Tibial nerve (tissue), 4 donors: ENCODE data around the gene PLEKHG1. TPM values are rescaled to one million over a fixed set of nuclear protein-coding genes. Genes with fewer than 3 reads are reported as not detected.

Experiments
- DNase-seq, 2 donors: peaks; one replicate each; pipeline ENCODE4 v3.0.0-alpha.2; 2019; ENCODE audit warnings: low spot score in 2 of 2
- H3K27ac ChIP-seq, 4 donors: fragments of 200-600 bp; sonication (generic) in 3 of 4; one replicate each; pipeline ENCODE4 v1.5.1; 2017 to 2019; ENCODE audit warnings: mild to moderate bottlenecking in 1 of 4
- H3K27me3 ChIP-seq, 2 donors: fragments of 200-600 bp; sonication (generic) in 1 of 2; one replicate each; pipeline versions ENCODE4 v1.5.1 to v1.6.0; 2017 to 2019
- H3K36me3 ChIP-seq, 3 donors: fragments of 200-600 bp; sonication (generic); one replicate each; pipeline ENCODE4 v1.5.1; 2018 to 2019
- H3K4me1 ChIP-seq, 4 donors: fragments of 200-600 bp; sonication (generic) in 3 of 4; one replicate each; pipeline ENCODE4 v1.5.1; 2017 to 2019
- H3K4me3 ChIP-seq, 4 donors: fragments of 200-600 bp; sonication (generic) in 3 of 4; one replicate each; pipeline ENCODE4 v1.5.1; 2017 to 2019; ENCODE audit warnings: mild to moderate bottlenecking in 1 of 4, moderate library complexity in 1 of 4
- H3K9me3 ChIP-seq, 4 donors: fragments of 200-600 bp; sonication (generic) in 3 of 4; one replicate each; pipeline ENCODE4 v1.5.1; 2017 to 2019
- CTCF ChIP-seq, 5 experiments: fragments of 200-600 bp in 3 of 5; fragments of 450-650 bp in 2 of 5; sonication (generic) in 3 of 5; IDR thresholded peaks; one replicate each; pipeline ENCODE4 v1.5.1; 2016 to 2019; ENCODE audit warnings: antibody characterized with exemption in 5 of 5, mild to moderate bottlenecking in 3 of 5, moderate library complexity in 2 of 5
- EP300 ChIP-seq, 2 donors: sonication (generic); formaldehyde crosslinking; IDR thresholded peaks; one replicate each; pipeline ENCODE4 v1.6.1; 2017; ENCODE audit warnings: antibody characterized with exemption in 2 of 2, mild to moderate bottlenecking in 1 of 2
- POLR2A ChIP-seq, 2 donors: fragments of 450-650 bp; IDR thresholded peaks; one replicate each; pipeline ENCODE4 v1.6.1; 2017; ENCODE audit warnings: antibody characterized with exemption in 2 of 2, mild to moderate bottlenecking in 2 of 2, moderate library complexity in 2 of 2
- WGBS, 2 donors: methylation state at CpG; one replicate each; pipeline ENCODE4 v1.1.5; 2018; 5-methylcytosine and 5-hydroxymethylcytosine counted together
- total RNA-seq, 4 donors: library from RNA; depleted of rRNA; stranded (reverse); fragments of >200 nt; gene quantifications; one replicate each; pipeline ENCODE4 v1.1.0, GENCODE V29; 2016

The PLEKHG1 gene
- total RNA-seq, 4 donors from 2014 or later: 25.6 to 50.1 (median 39.7) TPM

- peaks cover 0 to 39% (median 30%) of the 10 kb centered on the region in 4 donors for H3K4me1 ChIP-seq
- H3K27me3 ChIP-seq: no peaks in the 10 kb centered on the region
- peak overlapping the region in 2 of 4 donors; percentile 15 to 26 for H3K27ac ChIP-seq
- DNase-seq: no peak
- no peak overlapping the region for H3K4me3 ChIP-seq
- H3K9me3 ChIP-seq: no peaks in the 10 kb centered on the region
- TF ChIP-seq CTCF (IDR thresholded peaks at IDR 0.05): no peak
- no peak for TF ChIP-seq EP300 (IDR thresholded peaks at IDR 0.05)
- no peak for TF ChIP-seq POLR2A (IDR thresholded peaks at IDR 0.05)
- 91 to 92% methylated on average over 3 of the region's 3 CpGs for WGBS, 2 donors
- no peaks in the 10 kb centered on the region for H3K36me3 ChIP-seq
Observed at GRCh38 chr6:150635906-150636514, 36.3 kb downstream of the PLEKHG1 start.

GRCh38 chr6:150636808-150637207 is 37.1 kb downstream of the PLEKHG1 start:
- no peaks in the 10 kb centered on the region for H3K27me3 ChIP-seq
- WGBS, 2 donors: 53 to 55% methylated on average over 1 of the region's 1 CpG
- no peaks in the 10 kb centered on the region for H3K36me3 ChIP-seq
- no peak overlapping the region for H3K4me3 ChIP-seq
- TF ChIP-seq CTCF (IDR thresholded peaks at IDR 0.05) (no peak), EP300 (IDR thresholded peaks at IDR 0.05) (no peak), POLR2A (IDR thresholded peaks at IDR 0.05) (no peak)
- H3K4me1 ChIP-seq: peaks cover 0 to 36% (median 26%) of the 10 kb centered on the region in 4 donors
- H3K27ac ChIP-seq: peak overlapping the region in 1 of 4 donors; percentile 21
- no peaks in the 10 kb centered on the region for H3K9me3 ChIP-seq
- no peak for DNase-seq

DNA sequence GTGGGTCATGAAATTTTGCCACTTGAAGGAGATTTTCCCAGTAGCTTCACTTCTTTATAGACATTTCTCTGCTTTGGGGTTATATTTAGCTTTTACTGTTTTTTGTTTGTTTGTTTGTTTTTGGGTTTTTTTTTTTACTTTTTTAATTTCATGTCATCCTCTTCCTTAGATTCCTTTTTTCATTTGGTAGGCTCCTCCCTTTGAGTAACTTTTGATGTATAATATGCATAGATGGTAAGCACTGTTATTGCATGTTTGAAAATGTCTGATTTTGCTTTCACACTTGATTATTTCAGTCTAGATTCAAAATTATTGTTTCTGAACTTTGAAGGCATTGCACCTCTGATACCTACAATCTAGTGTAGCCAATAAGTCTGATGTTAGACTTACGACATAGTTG is 37.6 kb downstream of the PLEKHG1 start:
- Histone ChIP-seq H3K27ac (peak overlapping the region in 1 of 4 donors; percentile 21), H3K4me3 (no peak overlapping the region), H3K36me3 (no peaks in the 10 kb centered on the region), H3K9me3 (no peaks in the 10 kb centered on the region), H3K4me1 (peaks cover 0 to 34% (median 25%) of the 10 kb centered on the region in 4 donors), H3K27me3 (no peaks in the 10 kb centered on the region)
- no peak for DNase-seq
- TF ChIP-seq CTCF (IDR thresholded peaks at IDR 0.05) (no peak), POLR2A (IDR thresholded peaks at IDR 0.05) (no peak), EP300 (IDR thresholded peaks at IDR 0.05) (no peak)
- 95 to 96% methylated on average over 1 of the region's 1 CpG for WGBS, 2 donors

DNA sequence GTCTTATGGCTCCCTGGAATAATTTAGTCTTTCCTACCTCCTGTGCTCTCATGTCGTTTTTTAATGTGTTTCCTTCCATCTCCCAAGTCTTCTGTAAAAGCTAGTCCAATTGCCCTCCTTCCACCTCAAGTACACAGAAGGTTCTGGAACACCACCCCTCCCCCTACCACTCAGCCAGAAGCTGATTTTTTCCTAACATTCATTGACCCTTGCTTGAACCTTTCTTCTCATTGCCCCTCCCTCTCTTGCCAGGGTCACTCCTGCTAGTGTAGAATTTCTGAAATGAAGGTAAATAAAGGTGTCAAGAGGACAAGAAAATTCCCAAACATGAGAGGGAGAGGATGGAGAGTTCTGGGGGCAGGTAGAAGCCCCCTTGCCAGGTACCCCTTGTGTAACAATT is 38.6 kb downstream of the PLEKHG1 start:
- no peak overlapping the region for H3K4me3 ChIP-seq
- TF ChIP-seq CTCF (IDR thresholded peaks at IDR 0.05) (no peak), EP300 (IDR thresholded peaks at IDR 0.05) (no peak), POLR2A (IDR thresholded peaks at IDR 0.05) (no peak)
- H3K27ac ChIP-seq: no peak overlapping the region
- H3K36me3 ChIP-seq: no peaks in the 10 kb centered on the region
- no peaks in the 10 kb centered on the region for H3K9me3 ChIP-seq
- 71 to 81% methylated on average over 1 of the region's 1 CpG for WGBS, 2 donors
- H3K27me3 ChIP-seq: no peaks in the 10 kb centered on the region
- peaks cover 0 to 31% (median 17%) of the 10 kb centered on the region in 4 donors for H3K4me1 ChIP-seq
- DNase-seq: no peak

DNA sequence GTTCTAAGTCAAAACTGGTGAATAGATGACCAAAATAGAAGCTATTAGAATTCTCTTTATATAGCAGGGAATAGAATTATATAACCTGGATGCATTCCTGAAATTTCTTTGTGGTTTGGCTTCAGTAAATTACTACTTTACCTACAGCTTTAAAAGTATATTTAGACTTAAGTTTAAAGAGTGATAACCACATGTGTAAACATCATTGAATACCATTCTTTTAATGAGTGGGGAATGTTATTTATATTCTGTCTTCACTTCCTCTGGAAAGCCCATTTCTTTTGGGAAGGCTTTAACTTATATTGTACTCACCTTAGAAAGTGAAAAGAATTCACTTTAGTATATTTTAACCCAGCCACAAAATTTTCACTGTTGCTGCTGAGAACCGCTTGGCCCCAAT is 39.1 kb downstream of the PLEKHG1 start:
- WGBS, 2 donors: 95 to 96% methylated on average over 1 of the region's 1 CpG

More for the DNA sequence above, 39.1 kb downstream of the PLEKHG1 start:
- Histone ChIP-seq H3K4me3 (no peak overlapping the region), H3K27me3 (no peaks in the 10 kb centered on the region), H3K4me1 (peaks cover 0 to 28% (median 16%) of the 10 kb centered on the region in 4 donors), H3K36me3 (no peaks in the 10 kb centered on the region), H3K27ac (no peak overlapping the region), H3K9me3 (no peaks in the 10 kb centered on the region)
- DNase-seq: no peak
- TF ChIP-seq EP300 (IDR thresholded peaks at IDR 0.05) (no peak), CTCF (IDR thresholded peaks at IDR 0.05) (no peak), POLR2A (IDR thresholded peaks at IDR 0.05) (no peak)
